BJ (cell line): ENCODE results near the gene PEPD. TPM values are rescaled to one million over a fixed set of nuclear protein-coding genes. Genes with fewer than 3 reads are reported as not detected.

Experiments used
- CTCF ChIA-PET: fragments of 350-600 bp; formaldehyde crosslinking; extraction: SDS; loops from one replicate; lab custom pipeline; 2021; ENCODE audit warnings: antibody characterized with exemption, inconsistent platforms; lab: Yijun Ruan, JAX
- POLR2A ChIA-PET: fragments of 300-600 bp; sonication (Branson Sonifier 250); formaldehyde crosslinking; extraction: SDS; loops from one replicate; lab custom pipeline; 2021; ENCODE audit warnings: antibody characterized with exemption; lab: Charles Lee
- DNase-seq: peaks from one replicate; pipeline ENCODE4 v3.0.0-alpha.2; 2011; ENCODE audit warnings: low read depth
- H3K27me3 ChIP-seq: 2 replicates; pipeline ENCODE4 v1.6.0; 2011; ENCODE audit warnings: low read length; ENCODE audit not compliant: control insufficient read depth, insufficient read depth
- H3K36me3 ChIP-seq: 2 replicates; pipeline ENCODE4 v1.5.1; 2011; ENCODE audit warnings: low read length; ENCODE audit not compliant: control insufficient read depth, insufficient read depth
- H3K4me3 ChIP-seq: 2 replicates; pipeline ENCODE4 v1.5.1; 2011; ENCODE audit warnings: low read depth, mild to moderate bottlenecking, control low read depth, low read length
- polyA plus RNA-seq: library from polyadenylated mRNA; depleted of rRNA; stranded (reverse); fragments of >200 nt; gene quantifications from 2 replicates; pipeline ENCODE4 v1.2.3, GENCODE V29; 2011
- TF ChIP-seq, protein P1 (sequence below): IDR thresholded peaks from 2 replicates; pipeline ENCODE4 v1.5.1; 2011; ENCODE audit warnings: low read depth, mild to moderate bottlenecking, control low read depth, inconsistent platforms, low read length, moderate library complexity; ENCODE audit not compliant: insufficient read depth

PEPD gene
- polyA plus RNA-seq, 1 experiment = 97.6 TPM

DNA sequence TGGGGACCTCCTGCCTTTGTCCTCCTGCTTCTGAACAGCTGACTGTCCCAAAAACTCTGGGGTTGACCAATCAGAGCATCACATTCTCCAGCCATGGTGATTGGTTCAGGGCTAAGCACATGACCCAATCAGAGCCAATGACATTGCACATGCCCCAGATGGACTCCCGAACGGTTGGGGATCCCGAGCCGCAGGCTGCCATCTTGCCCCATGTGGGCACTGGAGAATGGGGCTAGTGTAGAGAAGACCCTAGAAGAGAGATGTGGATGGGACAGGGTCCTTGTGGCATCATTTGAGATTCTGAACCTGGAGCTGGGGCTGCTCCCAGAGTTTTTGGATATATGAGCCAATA is 31.3 kb upstream of the PEPD start:
- Histone ChIP-seq H3K27me3 (peaks cover 3% of the 10 kb centered on the region; the same call in 1 of the 2 replicates), H3K36me3 (no peaks in the 10 kb centered on the region), H3K4me3 (no peak overlapping the region)
- ChIA-PET CTCF (no interaction called here), POLR2A (no interaction called here)
- no peak for DNase-seq
- TF ChIP-seq, protein P1, sequence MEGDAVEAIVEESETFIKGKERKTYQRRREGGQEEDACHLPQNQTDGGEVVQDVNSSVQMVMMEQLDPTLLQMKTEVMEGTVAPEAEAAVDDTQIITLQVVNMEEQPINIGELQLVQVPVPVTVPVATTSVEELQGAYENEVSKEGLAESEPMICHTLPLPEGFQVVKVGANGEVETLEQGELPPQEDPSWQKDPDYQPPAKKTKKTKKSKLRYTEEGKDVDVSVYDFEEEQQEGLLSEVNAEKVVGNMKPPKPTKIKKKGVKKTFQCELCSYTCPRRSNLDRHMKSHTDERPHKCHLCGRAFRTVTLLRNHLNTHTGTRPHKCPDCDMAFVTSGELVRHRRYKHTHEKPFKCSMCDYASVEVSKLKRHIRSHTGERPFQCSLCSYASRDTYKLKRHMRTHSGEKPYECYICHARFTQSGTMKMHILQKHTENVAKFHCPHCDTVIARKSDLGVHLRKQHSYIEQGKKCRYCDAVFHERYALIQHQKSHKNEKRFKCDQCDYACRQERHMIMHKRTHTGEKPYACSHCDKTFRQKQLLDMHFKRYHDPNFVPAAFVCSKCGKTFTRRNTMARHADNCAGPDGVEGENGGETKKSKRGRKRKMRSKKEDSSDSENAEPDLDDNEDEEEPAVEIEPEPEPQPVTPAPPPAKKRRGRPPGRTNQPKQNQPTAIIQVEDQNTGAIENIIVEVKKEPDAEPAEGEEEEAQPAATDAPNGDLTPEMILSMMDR = no peak

DNA sequence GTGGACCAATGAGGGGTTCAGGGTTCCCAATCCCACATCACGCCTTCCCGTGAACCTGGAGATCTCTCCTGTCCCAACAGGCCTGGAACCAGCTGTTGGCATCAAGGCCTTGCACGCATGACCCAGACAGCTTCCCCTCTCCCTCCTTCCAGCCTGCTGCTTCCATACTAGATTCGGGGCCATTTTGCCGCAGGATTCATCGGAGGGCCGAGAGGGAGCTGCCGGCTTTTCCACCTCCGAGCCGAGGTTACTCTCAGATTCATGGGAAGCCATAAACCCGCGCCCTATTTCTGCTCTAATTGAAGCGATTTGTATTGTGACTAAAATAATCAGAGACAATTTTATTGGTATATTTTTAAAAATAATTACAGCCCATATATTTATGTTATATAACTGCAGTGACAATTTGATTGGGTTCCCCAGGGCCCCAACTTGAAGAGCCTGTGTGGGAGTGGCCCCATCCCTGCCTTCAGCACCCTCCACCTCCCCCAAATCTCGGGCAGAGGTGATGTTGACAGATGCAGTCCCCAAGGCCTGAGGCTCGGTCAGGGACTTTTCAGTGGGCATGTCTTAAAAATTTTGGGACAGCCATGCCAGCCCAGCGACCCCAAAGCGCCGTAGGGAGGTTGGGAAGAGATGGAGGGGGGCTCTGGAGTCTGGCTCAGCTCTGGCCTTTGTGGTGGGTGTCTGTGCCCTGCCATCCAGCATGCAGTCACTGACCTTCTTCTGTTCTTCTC is 30.8 kb upstream of the PEPD start:
- H3K36me3 ChIP-seq = no peaks in the 10 kb centered on the region
- DNase-seq = no peak
- H3K27me3 ChIP-seq = peaks cover 3% of the 10 kb centered on the region; the same call in 1 of the 2 replicates
- ChIA-PET CTCF (no interaction called here), POLR2A (no interaction called here)
- no peak overlapping the region for H3K4me3 ChIP-seq
- TF ChIP-seq, protein P1 = no peak

GRCh38 chr19:33551676-33552075 is 30.1 kb upstream of the PEPD start:
- peaks cover 3% of the 10 kb centered on the region; the same call in 1 of the 2 replicates for H3K27me3 ChIP-seq
- ChIA-PET POLR2A (no interaction called here), CTCF (no interaction called here)
- H3K4me3 ChIP-seq = no peak overlapping the region
- H3K36me3 ChIP-seq = no peaks in the 10 kb centered on the region
- no peak for DNase-seq
- TF ChIP-seq, protein P1 = no peak

DNA sequence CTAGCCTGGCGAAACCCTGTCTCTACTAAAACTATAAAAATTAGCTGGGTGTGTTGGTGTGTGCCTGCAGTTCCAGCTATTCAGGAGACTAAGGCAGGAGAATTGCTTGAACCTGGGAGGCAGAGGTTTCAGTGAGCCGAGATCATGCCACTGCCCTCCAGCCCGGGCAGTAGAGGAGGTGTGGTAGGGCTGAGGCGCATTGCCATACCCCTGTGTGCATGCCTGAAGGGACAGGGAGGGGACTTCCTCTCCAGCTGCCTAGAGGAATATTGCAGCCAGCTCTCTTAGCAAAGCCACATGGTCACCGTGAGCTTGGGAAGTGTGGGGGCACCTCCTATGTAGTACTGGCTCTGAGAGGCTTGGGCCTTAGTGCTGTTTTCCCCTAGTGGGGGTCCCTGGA is 29.2 kb upstream of the PEPD start:
- ChIA-PET CTCF (no interaction called here), POLR2A (no interaction called here)
- H3K4me3 ChIP-seq = no peak overlapping the region
- TF ChIP-seq, protein P1 = no peak
- no peaks in the 10 kb centered on the region for H3K36me3 ChIP-seq
- no peak for DNase-seq
- H3K27me3 ChIP-seq = peaks cover 3% of the 10 kb centered on the region; the same call in 1 of the 2 replicates

GRCh38 chr19:33547676-33548075 is 26.1 kb upstream of the PEPD start:
- H3K27me3 ChIP-seq = peaks cover 3% of the 10 kb centered on the region; the same call in 1 of the 2 replicates
- CTCF ChIA-PET = interaction anchor here (0.7 to 1.2 kb wide), 2 partner anchors 13 to 91 kb away, joined by 3 to 4 read pairs; no protein-coding TSS in a partner anchor
- POLR2A ChIA-PET = no interaction called here
- H3K4me3 ChIP-seq = no peak overlapping the region
- TF ChIP-seq, protein P1 = no peak
- no peaks in the 10 kb centered on the region for H3K36me3 ChIP-seq
- DNase-seq = no peak
